Trophoblast cell (in vitro differentiated cells and primary cell): ENCODE measurements around the gene GSTM3.

Experiments used
- DNase-seq, 2 donors: peaks; one replicate each; pipeline ENCODE4 v3.0.0-alpha.2; 2016
- H2AFZ ChIP-seq: 2 replicates; pipeline ENCODE4 v1.6.1; 2013; ENCODE audit warnings: low read length, moderate library complexity, mild to moderate bottlenecking; ENCODE audit not compliant: insufficient read depth, poor library complexity
- H2AK5ac ChIP-seq: 2 replicates; pipeline ENCODE4 v1.6.1; 2013; ENCODE audit warnings: mild to moderate bottlenecking, low read length
- H2BK120ac ChIP-seq: 2 replicates; pipeline ENCODE4 v1.6.1; 2013; ENCODE audit warnings: low read length, mild to moderate bottlenecking, moderate library complexity; ENCODE audit not compliant: insufficient read depth, poor library complexity
- H2BK12ac ChIP-seq: 2 replicates; pipeline ENCODE4 v1.6.1; 2013; ENCODE audit warnings: mild to moderate bottlenecking, low read length, moderate library complexity
- H2BK5ac ChIP-seq: 2 replicates; pipeline ENCODE4 v1.6.1; 2013; ENCODE audit warnings: low read length, low read depth, moderate library complexity, mild to moderate bottlenecking; ENCODE audit not compliant: poor library complexity
- H3K14ac ChIP-seq: 2 replicates; pipeline ENCODE4 v1.6.1; 2013; ENCODE audit warnings: mild to moderate bottlenecking, low read length
- H3K18ac ChIP-seq: 2 replicates; pipeline ENCODE4 v1.6.1; 2013; ENCODE audit warnings: mild to moderate bottlenecking, low read length
- H3K23ac ChIP-seq: 2 replicates; pipeline ENCODE4 v1.6.1; 2013; ENCODE audit warnings: low read length
- H3K27ac ChIP-seq: 2 replicates; pipeline ENCODE4 v1.5.1; 2013; ENCODE audit warnings: low read depth, mild to moderate bottlenecking, inconsistent platforms, low read length, moderate library complexity
- H3K27me3 ChIP-seq: 2 replicates; pipeline ENCODE4 v1.6.1; 2013; ENCODE audit warnings: inconsistent platforms, mild to moderate bottlenecking, low read length, moderate library complexity; ENCODE audit not compliant: insufficient read depth
- H3K36me3 ChIP-seq, 2 experiments: 1 replicate in 1 of 2; 2 replicates in 1 of 2; pipeline ENCODE4 v1.6.1; 2013; ENCODE audit warnings: low read length in 2 of 2, mild to moderate bottlenecking in 2 of 2, moderate library complexity in 1 of 2; ENCODE audit not compliant: insufficient read depth in 2 of 2, control insufficient read depth in 1 of 2
- H3K4ac ChIP-seq: 2 replicates; pipeline ENCODE4 v1.6.1; 2013; ENCODE audit warnings: low read depth, mild to moderate bottlenecking, low read length, moderate library complexity
- H3K4me1 ChIP-seq, 2 experiments: 1 replicate in 1 of 2; 2 replicates in 1 of 2; pipeline ENCODE4 v1.6.1; 2013; ENCODE audit warnings: low read length in 2 of 2, mild to moderate bottlenecking in 2 of 2, moderate library complexity in 1 of 2; ENCODE audit not compliant: insufficient read depth in 2 of 2, control insufficient read depth in 1 of 2
- H3K4me2 ChIP-seq: 2 replicates; pipeline ENCODE4 v1.6.1; 2013; ENCODE audit warnings: inconsistent platforms, mild to moderate bottlenecking, low read length, moderate library complexity
- H3K4me3 ChIP-seq: 2 replicates; pipeline ENCODE4 v1.5.1; 2013; ENCODE audit warnings: mild to moderate bottlenecking, low read depth, low read length, inconsistent platforms
- H3K79me1 ChIP-seq: one replicate; pipeline ENCODE4 v1.6.1; 2013; ENCODE audit warnings: low read length
- H3K79me2 ChIP-seq: 2 replicates; pipeline ENCODE4 v1.6.1; 2013; ENCODE audit warnings: low read length, mild to moderate bottlenecking; ENCODE audit not compliant: control insufficient read depth, insufficient read depth, poor library complexity
- H3K9ac ChIP-seq: 2 replicates; pipeline ENCODE4 v1.6.1; 2013; ENCODE audit warnings: mild to moderate bottlenecking, low read length
- H3K9me3 ChIP-seq: 2 replicates; pipeline ENCODE4 v1.6.1; 2013; ENCODE audit warnings: low read depth, mild to moderate bottlenecking, control low read depth, inconsistent platforms, low read length; ENCODE audit not compliant: insufficient read depth
- H4K12ac ChIP-seq: 2 replicates; pipeline ENCODE4 v1.6.1; 2013; ENCODE audit warnings: low read depth, mild to moderate bottlenecking, low read length, moderate library complexity
- H4K8ac ChIP-seq: 2 replicates; pipeline ENCODE4 v1.6.1; 2013; ENCODE audit warnings: low read depth, mild to moderate bottlenecking, low read length, moderate library complexity
- H4K91ac ChIP-seq: one replicate; pipeline ENCODE4 v1.6.1; 2013; ENCODE audit warnings: low read depth, mild to moderate bottlenecking, low read length, moderate library complexity
- WGBS: extraction: QIAGEN DNeasy Blood & Tissue Kit; methylation state at CpG from one replicate; pipeline ENCODE4 v1.1.7; 2013; ENCODE audit warnings: missing lambda C conversion rate; ENCODE audit not compliant: insufficient read length, insufficient coverage; ENCODE audit errors: extremely low coverage; 5-methylcytosine and 5-hydroxymethylcytosine counted together

Gene GSTM3

GRCh38 chr1:109761227-109762038, 20.6 kb upstream of the GSTM3 start:
- Histone ChIP-seq H3K4me2 (peak overlapping the region; percentile 7), H3K23ac (no peak overlapping the region), H3K27ac (peak overlapping the region; percentile 9), H3K18ac (no peak overlapping the region), H3K79me1 (peaks cover 5% of the 10 kb centered on the region), H3K79me2 (no peaks in the 10 kb centered on the region), H3K14ac (peak overlapping the region; percentile 44), H2AK5ac (peak overlapping the region; percentile 50), H2BK12ac (peak overlapping the region; percentile 44), H2BK5ac (peak overlapping the region; percentile 7), H3K27me3 (no peaks in the 10 kb centered on the region), H4K91ac (peak overlapping the region; percentile 20), H4K8ac (peak overlapping the region; percentile 19), H3K36me3 (no peaks in the 10 kb centered on the region), H2AFZ (peak overlapping the region; percentile 21), H3K9me3 (peaks cover 3% of the 10 kb centered on the region), H4K12ac (no peak overlapping the region), H2BK120ac (peak overlapping the region; percentile 55), H3K4me3 (no peak overlapping the region), H3K4ac (no peak overlapping the region), H3K9ac (no peak overlapping the region), H3K4me1 (peaks cover 21 to 23% of the 10 kb centered on the region in 2 experiments)
- no peak for DNase-seq
- WGBS = no CpG with 5 or more reads among the region's 14 CpGs

- Histone ChIP-seq H3K79me1 (peaks cover 5% of the 10 kb centered on the region), H3K9me3 (peaks cover 3% of the 10 kb centered on the region), H3K4me2 (peak overlapping the region; percentile 7), H2BK120ac (no peak overlapping the region), H3K4ac (no peak overlapping the region), H3K14ac (no peak overlapping the region), H3K27ac (peak overlapping the region; percentile 9), H2BK5ac (no peak overlapping the region), H2AK5ac (no peak overlapping the region), H4K12ac (no peak overlapping the region), H3K27me3 (no peaks in the 10 kb centered on the region), H4K91ac (no peak overlapping the region), H3K79me2 (no peaks in the 10 kb centered on the region), H3K18ac (no peak overlapping the region), H3K4me3 (no peak overlapping the region), H4K8ac (no peak overlapping the region), H2AFZ (no peak overlapping the region), H3K9ac (no peak overlapping the region), H3K4me1 (peaks cover 21 to 23% of the 10 kb centered on the region in 2 experiments), H3K23ac (no peak overlapping the region), H2BK12ac (no peak overlapping the region), H3K36me3 (no peaks in the 10 kb centered on the region)
- DNase-seq = no peak
- WGBS = no CpG with 5 or more reads among the region's 7 CpGs
These were observed 19.9 kb upstream of the GSTM3 start for GRCh38 chr1:109760581-109761226.

- no peak overlapping the region for H3K14ac ChIP-seq
- H2BK5ac ChIP-seq = no peak overlapping the region
- WGBS = no CpG with 5 or more reads among the region's 11 CpGs
- H3K79me1 ChIP-seq = peaks cover 5% of the 10 kb centered on the region
- DNase-seq = no peak
- no peak overlapping the region for H2BK12ac ChIP-seq
- no peak overlapping the region for H3K9ac ChIP-seq
- no peak overlapping the region for H3K18ac ChIP-seq
- H3K4me2 ChIP-seq = no peak overlapping the region
- H2BK120ac ChIP-seq = no peak overlapping the region
- H2AFZ ChIP-seq = no peak overlapping the region
- no peak overlapping the region for H3K27ac ChIP-seq
- no peak overlapping the region for H2AK5ac ChIP-seq
- no peaks in the 10 kb centered on the region for H3K79me2 ChIP-seq
- H3K4me3 ChIP-seq = no peak overlapping the region
- H3K36me3 ChIP-seq = no peaks in the 10 kb centered on the region
- peaks cover 3% of the 10 kb centered on the region for H3K9me3 ChIP-seq
- H4K91ac ChIP-seq = no peak overlapping the region
- H3K23ac ChIP-seq = no peak overlapping the region
- no peaks in the 10 kb centered on the region for H3K27me3 ChIP-seq
- H4K12ac ChIP-seq = no peak overlapping the region
- H4K8ac ChIP-seq = no peak overlapping the region
- peaks cover 21 to 23% of the 10 kb centered on the region in 2 experiments for H3K4me1 ChIP-seq
- no peak overlapping the region for H3K4ac ChIP-seq
These were observed 18.9 kb upstream of the GSTM3 start for GRCh38 chr1:109759513-109760334.

GRCh38 chr1:109757936-109758786, 17.3 kb upstream of the GSTM3 start:
- H3K4ac ChIP-seq = no peak overlapping the region
- H4K8ac ChIP-seq = no peak overlapping the region
- no peak overlapping the region for H3K4me3 ChIP-seq
- H3K79me1 ChIP-seq = peaks cover 5% of the 10 kb centered on the region
- H4K91ac ChIP-seq = no peak overlapping the region
- no peak overlapping the region for H2BK120ac ChIP-seq
- no peak overlapping the region for H4K12ac ChIP-seq
- H2BK12ac ChIP-seq = no peak overlapping the region
- peaks cover 3% of the 10 kb centered on the region for H3K9me3 ChIP-seq
- no peak overlapping the region for H3K4me2 ChIP-seq
- H3K27me3 ChIP-seq = no peaks in the 10 kb centered on the region
- H3K23ac ChIP-seq = no peak overlapping the region
- H3K79me2 ChIP-seq = no peaks in the 10 kb centered on the region
- H2BK5ac ChIP-seq = no peak overlapping the region
- H3K4me1 ChIP-seq = peaks cover 18 to 20% of the 10 kb centered on the region in 2 experiments
- DNase-seq = no peak
- no peak overlapping the region for H3K14ac ChIP-seq
- no peak overlapping the region for H3K9ac ChIP-seq
- no peaks in the 10 kb centered on the region for H3K36me3 ChIP-seq
- WGBS = no CpG with 5 or more reads among the region's 13 CpGs
- no peak overlapping the region for H3K18ac ChIP-seq
- no peak overlapping the region for H3K27ac ChIP-seq
- no peak overlapping the region for H2AK5ac ChIP-seq
- H2AFZ ChIP-seq = no peak overlapping the region
